HL-60/S4 treated with retinoic acid at 250 ng/mL for 4 days and 3 days (cell line): ENCODE measurements around the gene MRPL24.

Experiments used
- in situ Hi-C: fragments of 300-500 bp; cut with MboI; formaldehyde crosslinking; loops from 2 replicates; pipeline ENCODE4 v1.7.0; 2022; ENCODE audit warnings: low sequenced_read_pairs

The MRPL24 gene

DNA sequence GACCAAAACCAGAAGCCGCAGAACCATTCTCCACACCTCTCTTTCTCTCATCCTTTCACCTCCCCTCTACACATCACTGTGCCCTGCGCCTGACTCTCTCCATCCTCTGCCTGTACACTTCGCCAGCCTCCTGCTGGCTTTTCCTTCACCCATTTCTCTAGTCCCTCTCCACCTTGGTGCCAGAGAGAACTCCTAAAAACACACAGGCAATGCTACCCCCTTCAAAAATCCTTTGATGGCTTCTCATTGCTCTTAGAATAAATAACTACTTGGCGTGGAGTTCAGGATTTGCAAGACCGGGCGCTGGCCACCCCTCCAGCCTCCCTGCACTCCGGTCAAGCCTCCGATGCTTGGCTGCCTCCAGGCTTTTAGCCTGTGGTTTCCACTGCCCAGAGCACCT is 44.1 kb downstream of the MRPL24 start:
- in situ Hi-C loops = no loop called here

- in situ Hi-C loops = no loop called here
Observed at GRCh38 chr1:156694690-156694962, 46.3 kb downstream of the MRPL24 start.

DNA sequence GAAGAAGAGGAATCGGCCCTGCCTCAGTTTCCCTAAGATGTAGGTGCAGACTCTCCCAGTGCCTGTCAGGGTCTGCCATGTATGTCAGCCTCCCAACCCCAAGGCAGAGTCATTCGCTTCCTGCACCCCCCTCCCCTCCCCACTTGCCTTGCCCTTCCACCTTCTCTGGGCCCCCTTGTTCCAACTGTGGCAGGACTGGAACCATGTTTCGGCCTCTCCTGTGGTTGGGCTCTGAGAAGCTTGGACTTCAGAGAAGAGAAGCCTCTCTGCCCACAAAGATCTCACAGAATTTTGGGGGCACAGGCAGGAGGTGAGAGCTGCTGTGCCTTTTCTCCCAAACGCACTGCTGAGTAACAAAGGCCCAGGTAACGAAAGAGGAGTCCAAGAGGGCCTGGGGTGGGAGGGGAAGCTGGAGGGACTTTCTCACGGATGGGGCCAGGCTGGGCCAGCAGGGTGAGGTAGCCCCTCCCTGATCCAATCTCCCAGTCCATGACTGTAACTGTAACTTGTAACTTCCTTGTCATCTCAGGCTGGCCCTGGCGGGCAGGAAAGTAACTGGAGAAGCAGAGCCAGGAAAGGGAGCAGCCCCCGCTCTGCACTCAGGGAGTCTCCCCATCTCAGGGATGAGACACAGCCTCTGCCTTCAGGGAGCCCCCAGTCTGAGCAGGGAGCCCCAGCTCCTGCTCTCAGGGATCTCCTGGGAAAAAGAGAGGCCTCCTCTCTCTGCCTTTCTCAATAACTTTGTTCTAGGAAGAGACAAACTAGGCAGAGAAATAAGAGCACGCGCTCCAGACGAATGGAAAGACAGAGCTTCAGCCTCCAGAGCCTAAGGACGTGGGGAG is 46.8 kb downstream of the MRPL24 start:
- in situ Hi-C loops = no loop called here

DNA sequence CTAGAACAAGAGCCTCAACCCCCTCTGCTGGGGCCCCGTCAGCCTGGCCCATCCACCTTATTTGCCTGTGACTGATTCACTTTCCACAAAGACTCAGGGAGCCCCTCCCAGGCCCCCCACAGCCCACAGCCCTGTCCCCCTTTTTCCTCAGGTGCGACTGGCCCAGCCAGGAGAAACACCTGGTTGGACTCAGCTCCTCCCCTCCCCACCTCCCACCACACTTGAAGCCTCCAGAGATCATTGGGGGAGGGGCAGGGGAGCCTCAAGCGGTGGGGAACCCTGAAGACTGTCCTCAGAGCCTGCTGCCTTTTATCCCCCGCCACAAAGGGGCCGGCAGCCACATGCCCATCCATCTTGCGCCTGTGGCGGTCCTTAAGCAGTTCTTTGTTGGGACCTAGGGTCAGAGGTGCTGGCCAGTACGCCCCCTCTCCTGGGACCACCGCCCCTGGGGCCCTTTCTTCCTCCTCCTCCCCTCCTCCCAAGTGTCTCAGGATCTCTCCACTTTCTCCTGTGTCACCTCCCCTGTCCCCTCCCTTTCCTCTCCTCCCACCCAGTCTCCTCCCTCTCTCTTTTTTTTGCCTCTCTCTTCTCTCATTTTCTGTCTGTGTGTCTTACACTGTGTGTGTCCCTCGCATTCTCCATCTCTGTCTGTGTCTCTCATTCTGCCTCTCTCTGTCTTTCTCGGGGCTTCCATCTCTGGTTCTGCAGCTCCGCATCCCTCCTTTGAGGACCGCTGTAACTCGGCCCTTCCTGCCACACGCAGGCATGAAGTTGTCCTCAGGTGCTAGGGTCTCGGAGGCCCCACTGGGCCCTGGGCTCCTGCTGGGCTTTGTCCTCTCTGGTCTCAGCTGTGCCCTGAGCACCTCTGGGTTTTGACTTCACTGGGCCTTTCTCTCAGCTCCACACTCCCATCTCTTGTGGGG is 47.7 kb downstream of the MRPL24 start:
- in situ Hi-C loops = no loop called here

DNA sequence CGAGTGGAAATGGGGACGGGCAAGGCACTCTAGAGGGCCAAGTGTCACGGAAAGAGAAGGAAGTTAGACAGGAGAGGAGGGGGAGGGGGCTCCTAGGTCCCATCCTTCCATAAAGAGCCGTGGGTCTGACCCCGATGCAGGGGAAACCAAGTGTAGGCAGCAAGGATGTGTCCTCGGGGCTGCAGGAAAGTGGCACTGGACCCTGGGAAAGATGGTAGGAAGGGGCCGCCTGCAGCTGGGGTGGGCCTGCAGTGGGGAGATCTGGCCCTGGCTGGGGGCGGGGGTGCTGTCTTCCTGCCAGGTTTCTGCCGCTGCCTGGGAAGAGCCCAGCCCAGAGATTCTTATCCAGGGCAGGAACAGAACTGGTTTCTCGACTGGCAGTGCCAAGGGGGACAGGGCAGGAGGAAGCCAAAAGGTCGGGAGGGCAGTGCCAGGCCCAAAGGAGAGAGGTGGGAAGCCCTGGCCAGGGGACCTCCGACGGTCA is 48.4 kb downstream of the MRPL24 start:
- in situ Hi-C loops = no loop called here

- in situ Hi-C loops = no loop called here
Observed at GRCh38 chr1:156691665-156692440, 49.0 kb downstream of the MRPL24 start.

GRCh38 chr1:156691191-156691590 is 49.7 kb downstream of the MRPL24 start:
- in situ Hi-C loops = no loop called here

- in situ Hi-C loops = no loop called here
Observed at GRCh38 chr1:156690675-156691036, 50.2 kb downstream of the MRPL24 start.

- in situ Hi-C loops = no loop called here
Observed at GRCh38 chr1:156689953-156690674, 50.8 kb downstream of the MRPL24 start.

- in situ Hi-C loops = no loop called here
Observed at GRCh38 chr1:156689035-156689952, 51.6 kb downstream of the MRPL24 start.
